HepG2 (cell line): ENCODE data around the gene ELANE. TPM values are rescaled to one million over a fixed set of nuclear protein-coding genes. Genes with fewer than 3 reads are reported as not detected.
"Not testable (repeated sequence)": the region's sequence is repeated elsewhere in the genome, so short reads cannot be mapped to it uniquely, and the experiment has no call there.

ENCODE experiments used
- ATAC-seq: fragments of 200-7000 bp; cut with Tn5 transposase; 3 replicates; pipeline ENCODE4 v1.9.1; 2020; ENCODE audit warnings: mild to moderate bottlenecking, moderate library complexity
- BruUV-seq: library from RNA; stranded (reverse); fragments of 400-500 nt; replicated peaks from 2 replicates; lab custom pipeline; 2021; lab: Mats Ljungman, UMichigan
- CTCF ChIA-PET: fragments of 300-600 bp; formaldehyde crosslinking; extraction: SDS; loops from one replicate; lab custom pipeline; 2021; ENCODE audit warnings: low total read pairs, inconsistent platforms, low intra/inter-chr PET ratio; lab: Yijun Ruan, JAX
- POLR2A ChIA-PET: fragments of 350-600 bp; sonication (Branson Sonifier 250); formaldehyde crosslinking; loops from one replicate; lab custom pipeline; 2020; ENCODE audit warnings: antibody characterized with exemption, inconsistent platforms; lab: Yijun Ruan, JAX
- DNase-seq: peaks from one replicate; pipeline ENCODE4 v3.0.0-alpha.2; 2015; ENCODE audit warnings: low spot score
- FAIRE-seq: peaks from 3 replicates; lab custom pipeline; 2011; peaks lifted over from hg19 to GRCh38; lab: Jason Lieb, UNC
- H2AFZ ChIP-seq: one replicate; pipeline ENCODE4 v1.6.1; 2011; ENCODE audit warnings: low read length, inconsistent platforms
- H3K27ac ChIP-seq: fragments of 300-600 bp; 3 replicates; pipeline ENCODE4 v1.8.0; 2011; ENCODE audit warnings: mixed run types, mild to moderate bottlenecking, mixed read lengths, low read length, inconsistent platforms; ENCODE audit not compliant: insufficient read depth; ENCODE audit errors: extremely low read length
- H3K27me3 ChIP-seq, 2 experiments: fragments of 200-600 bp in 1 of 2; 2 replicates in 1 of 2; 3 replicates in 1 of 2; pipeline versions ENCODE4 v1.6.0 to v1.8.0; 2011; ENCODE audit warnings: low read length in 2 of 2, mild to moderate bottlenecking in 2 of 2, moderate library complexity in 2 of 2, inconsistent platforms in 1 of 2; ENCODE audit not compliant: insufficient read depth in 2 of 2, control insufficient read depth in 1 of 2
- H3K36me3 ChIP-seq, 2 experiments: fragments of 200-600 bp in 1 of 2; replicated peaks in 1 of 2; 2 replicates in 1 of 2; 3 replicates in 1 of 2; pipeline versions ENCODE4 v1.5.1 to v1.8.0; 2011; ENCODE audit warnings: low read length in 2 of 2, inconsistent platforms in 1 of 2; ENCODE audit not compliant: insufficient read depth in 2 of 2, control insufficient read depth in 1 of 2
- H3K4me1 ChIP-seq: 2 replicates; pipeline ENCODE4 v1.5.1; 2012; ENCODE audit warnings: low read length, inconsistent platforms; ENCODE audit not compliant: insufficient read depth
- H3K4me2 ChIP-seq: 2 replicates; pipeline ENCODE4 v1.6.0; 2011; ENCODE audit warnings: low read depth, low read length, inconsistent platforms
- H3K4me3 ChIP-seq, 3 experiments: fragments of 200-600 bp in 1 of 3; sonication (generic), shearing (Covaris generic) in 1 of 3; replicated peaks in 1 of 3; 2 replicates each; pipeline ENCODE4 v1.5.1; 2011 to 2016; ENCODE audit warnings: low read length in 3 of 3, inconsistent platforms in 2 of 3, low read depth in 2 of 3, mild to moderate bottlenecking in 2 of 3, control low read depth in 1 of 3, mixed read lengths in 1 of 3; ENCODE audit not compliant: insufficient read depth in 1 of 3
- H3K79me2 ChIP-seq: one replicate; pipeline ENCODE4 v1.6.1; 2011; ENCODE audit warnings: low read length, inconsistent platforms; ENCODE audit not compliant: insufficient read depth
- H3K9ac ChIP-seq: 2 replicates; pipeline ENCODE4 v1.6.0; 2011; ENCODE audit warnings: mild to moderate bottlenecking, low read depth, low read length, inconsistent platforms; ENCODE audit not compliant: insufficient read depth
- H3K9me3 ChIP-seq: 2 replicates; pipeline ENCODE4 v1.5.1; 2012; ENCODE audit warnings: mild to moderate bottlenecking, low read length
- H4K20me1 ChIP-seq: 2 replicates; pipeline ENCODE4 v1.6.0; 2011; ENCODE audit warnings: inconsistent platforms, mild to moderate bottlenecking, low read length, moderate library complexity; ENCODE audit not compliant: insufficient read depth
- CCDC6 ChIP-seq: sonication (generic); formaldehyde crosslinking; IDR thresholded peaks from 2 replicates; pipeline ENCODE4 v1.8.1; 2022; ENCODE audit warnings: mild to moderate bottlenecking, missing genetic modification reagents, moderate library complexity
- GTF2F1 ChIP-seq: fragments of 150-350 bp; IDR thresholded peaks from 2 replicates; pipeline ENCODE4 v1.6.1; 2014; ENCODE audit warnings: low read length
- RBFOX2 ChIP-seq: fragments of 200-400 bp; formaldehyde crosslinking; IDR thresholded peaks from 2 replicates; pipeline ENCODE4 v1.6.1; 2017; ENCODE audit warnings: low read depth, mild to moderate bottlenecking, low read length
- ZNF784 ChIP-seq: sonication (generic); formaldehyde crosslinking; IDR thresholded peaks from 2 replicates; pipeline ENCODE4 v1.5.1; 2020; ENCODE audit warnings: missing genetic modification reagents, mild to moderate bottlenecking, borderline replicate concordance
- WGBS: methylation state at CpG from one replicate; pipeline ENCODE4 v1.1.6; 2017; ENCODE audit warnings: low lambda C conversion rate; 5-methylcytosine and 5-hydroxymethylcytosine counted together
- in situ Hi-C: cut with HindIII; loops from 2 replicates; pipeline ENCODE4 v1.10.0; 2017; ENCODE audit warnings: low pct_unique_long_range_greater_than_20kb; ENCODE audit not compliant: extremely low pct_ligation_motif_present
- intact Hi-C: fragments of 100-400 bp; cut with micrococcal nuclease; formaldehyde crosslinking; loops from one replicate; pipeline ENCODE4 v1.10.0; 2022; ENCODE audit not compliant: unreplicated experiment
- polyA plus RNA-seq, 8 experiments: library from polyadenylated mRNA; depleted of rRNA in 3 of 8; stranded (reverse) in 7 of 8; unstranded in 1 of 8; fragments of >200 nt; fragmentation: Illumina TruSeq in 4 of 8; extraction: Trizol in 4 of 8; gene quantifications; 2 replicates each; pipeline versions ENCODE4 v1.2.1 to v1.2.3, GENCODE V29; 2011 to 2016; ENCODE audit warnings: low read depth in 4 of 8, missing spikeins in 1 of 8, mixed read lengths in 1 of 8; ENCODE audit not compliant: insufficient read depth in 1 of 8
- total RNA-seq, 5 experiments: library from RNA; depleted of rRNA; stranded (reverse); fragments of >200 nt; fragmentation: Illumina TruSeq; extraction: Trizol; gene quantifications; 2 replicates each; pipeline ENCODE4 v1.2.3, GENCODE V29; 2016; ENCODE audit warnings: low read depth in 1 of 5

Gene ELANE
- total and polyA plus RNA-seq, 2 of the 13 experiments (the other 11 are each of a cell fraction or from before 2014, with no cell fraction given): not detected

- DNase-seq, H4K20me1 ChIP-seq, H3K4me1 ChIP-seq, ATAC-seq, FAIRE-seq, CTCF ChIA-PET, BruUV-seq, in situ Hi-C loops, H3K27ac ChIP-seq, H3K27me3 ChIP-seq, H2AFZ ChIP-seq, POLR2A ChIA-PET, intact Hi-C loops, H3K9me3 ChIP-seq: not testable (repeated sequence)
- peak overlapping the region; percentile 78 for H3K4me2 ChIP-seq
- H3K9ac ChIP-seq: peak overlapping the region; percentile 92
- H3K4me3 ChIP-seq: peak overlapping the region; percentile 87 to 98 (median 91)
- WGBS: 95% methylated on average over 49 of the region's 50 CpGs
- peaks cover 10 to 25% of the 10 kb centered on the region in 2 experiments; a peak in 4 of 5 replicates for H3K36me3 ChIP-seq
- peaks cover 10% of the 10 kb centered on the region for H3K79me2 ChIP-seq
- TF ChIP-seq RBFOX2: 0 out of 2 replicates have a peak, but pooled peaks have one; percentile 49
Observed at GRCh38 chr19:891421-892200, 39.5 kb downstream of the ELANE start.

DNA sequence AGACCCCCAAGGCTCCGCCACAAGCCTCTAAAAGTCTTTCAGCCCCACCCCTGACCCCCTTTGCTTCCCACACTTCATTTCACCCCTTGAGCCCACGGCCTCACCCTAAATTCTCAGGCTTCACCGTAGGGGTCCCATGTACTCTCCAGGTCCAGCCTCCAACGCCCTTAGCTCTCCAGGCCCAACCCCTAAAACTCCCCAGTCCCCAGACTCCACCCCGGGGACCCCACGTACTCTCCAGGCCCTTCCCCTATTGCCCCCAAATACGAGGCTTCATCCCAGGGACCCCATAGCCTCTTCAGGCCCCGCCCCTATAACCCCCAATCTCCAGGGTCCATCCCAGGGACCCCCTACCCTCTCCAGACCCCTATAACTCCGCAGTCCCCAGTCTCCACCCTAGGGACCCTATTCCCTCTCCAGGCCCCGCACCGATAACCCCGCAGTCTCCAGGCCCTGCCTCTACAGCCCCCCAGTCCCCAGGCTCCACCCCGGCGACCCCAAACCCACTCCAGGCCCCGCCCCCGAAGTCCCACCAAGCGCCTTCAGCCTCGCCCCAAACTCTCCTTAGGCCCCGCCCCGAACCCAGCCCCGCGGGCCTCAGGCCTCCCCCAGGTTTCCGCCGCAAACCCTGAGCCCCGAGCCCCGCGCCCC is 40.3 kb downstream of the ELANE start:
- Histone ChIP-seq H3K9me3 (no peaks in the 10 kb centered on the region), H2AFZ (no peak overlapping the region), H3K79me2 (peaks cover 10% of the 10 kb centered on the region), H3K27me3 (no peaks in the 10 kb centered on the region), H3K9ac (peak overlapping the region; percentile 92), H3K27ac (peak overlapping the region; percentile 43), H3K4me2 (peak overlapping the region; percentile 78), H3K4me1 (peaks cover under 1% of the 10 kb centered on the region; the same call in 1 of the 2 replicates), H4K20me1 (no peaks in the 10 kb centered on the region; the same call in 1 of the 2 replicates), H3K4me3 (peak overlapping the region; percentile 87 to 98 (median 91)), H3K36me3 (peaks cover 10 to 26% of the 10 kb centered on the region in 2 experiments; a peak in 4 of 5 replicates)
- in situ Hi-C loops: no loop called here
- DNase-seq (no peak), FAIRE-seq (no peak), ATAC-seq (no peak)
- CTCF ChIA-PET: no interaction called here
- TF ChIP-seq CCDC6 (0 out of 2 replicates have a peak, but pooled peaks have one; percentile 16), GTF2F1 (no peak), ZNF784 (no peak)
- BruUV-seq: no TSS peak
- 8% methylated on average over 21 of the region's 27 CpGs for WGBS
- POLR2A ChIA-PET: interaction anchor here (1.0 to 1.1 kb wide), 4 partner anchors 12 to 26 kb away, joined by 3 to 4 read pairs (median 4); partner anchors contain the start of gene KISS1R
- intact Hi-C loops: no loop called here
